ENCODE results near the gene CRTC1.
A peak's percentile ranks its signal among the peaks of the same experiment; 100 is the strongest.

Gene CRTC1, protein sequence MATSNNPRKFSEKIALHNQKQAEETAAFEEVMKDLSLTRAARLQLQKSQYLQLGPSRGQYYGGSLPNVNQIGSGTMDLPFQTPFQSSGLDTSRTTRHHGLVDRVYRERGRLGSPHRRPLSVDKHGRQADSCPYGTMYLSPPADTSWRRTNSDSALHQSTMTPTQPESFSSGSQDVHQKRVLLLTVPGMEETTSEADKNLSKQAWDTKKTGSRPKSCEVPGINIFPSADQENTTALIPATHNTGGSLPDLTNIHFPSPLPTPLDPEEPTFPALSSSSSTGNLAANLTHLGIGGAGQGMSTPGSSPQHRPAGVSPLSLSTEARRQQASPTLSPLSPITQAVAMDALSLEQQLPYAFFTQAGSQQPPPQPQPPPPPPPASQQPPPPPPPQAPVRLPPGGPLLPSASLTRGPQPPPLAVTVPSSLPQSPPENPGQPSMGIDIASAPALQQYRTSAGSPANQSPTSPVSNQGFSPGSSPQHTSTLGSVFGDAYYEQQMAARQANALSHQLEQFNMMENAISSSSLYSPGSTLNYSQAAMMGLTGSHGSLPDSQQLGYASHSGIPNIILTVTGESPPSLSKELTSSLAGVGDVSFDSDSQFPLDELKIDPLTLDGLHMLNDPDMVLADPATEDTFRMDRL
- 1.7 to 15.9 (median 5.8) reads per million in 17 experiments for total RNA-seq

DNA sequence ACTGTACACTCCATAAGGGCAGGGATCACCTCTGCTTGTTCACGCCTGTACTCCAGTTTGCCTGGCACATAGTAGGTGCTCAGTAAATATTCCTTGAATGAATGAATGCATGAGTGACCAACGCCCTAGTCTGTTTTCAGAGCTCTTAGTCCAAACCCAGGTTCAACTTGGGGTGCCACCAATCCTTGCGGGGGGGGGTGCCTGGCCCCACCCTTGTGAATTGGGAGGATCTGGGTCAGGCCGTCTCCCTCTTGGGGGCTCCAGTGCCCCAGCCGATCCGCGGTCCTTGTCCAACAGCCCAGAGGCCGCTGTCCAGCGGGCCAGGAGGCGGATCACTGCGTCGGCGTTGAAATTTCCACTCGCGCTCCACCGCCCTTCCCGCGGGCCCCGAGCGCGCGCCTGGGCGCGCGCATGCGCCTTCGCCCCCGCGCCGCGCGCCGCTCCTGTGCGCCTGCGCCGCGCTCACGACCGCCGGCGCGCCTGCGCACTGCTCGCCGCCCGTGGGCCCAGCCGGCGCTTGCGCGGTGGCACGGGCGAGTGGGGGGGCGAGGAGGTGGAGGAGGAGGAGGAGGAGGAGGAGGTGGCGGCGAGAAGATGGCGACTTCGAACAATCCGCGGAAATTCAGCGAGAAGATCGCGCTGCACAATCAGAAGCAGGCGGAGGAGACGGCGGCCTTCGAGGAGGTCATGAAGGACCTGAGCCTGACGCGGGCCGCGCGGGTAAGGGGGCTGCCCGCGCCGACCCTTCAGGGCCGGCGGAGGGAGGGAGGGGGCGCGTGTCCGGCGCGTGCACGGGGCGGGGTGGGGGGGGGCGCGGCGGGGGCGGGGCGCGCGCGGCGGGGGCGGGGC, at the start of gene CRTC1:
TSS of gene CRTC1 (plus strand) at position 572 of the 849 bp plus-strand sequence. CDS start at position 595, 23 bp downstream.
- peak; percentile 90 to 98 (median 96) for DNase-seq

DNA sequence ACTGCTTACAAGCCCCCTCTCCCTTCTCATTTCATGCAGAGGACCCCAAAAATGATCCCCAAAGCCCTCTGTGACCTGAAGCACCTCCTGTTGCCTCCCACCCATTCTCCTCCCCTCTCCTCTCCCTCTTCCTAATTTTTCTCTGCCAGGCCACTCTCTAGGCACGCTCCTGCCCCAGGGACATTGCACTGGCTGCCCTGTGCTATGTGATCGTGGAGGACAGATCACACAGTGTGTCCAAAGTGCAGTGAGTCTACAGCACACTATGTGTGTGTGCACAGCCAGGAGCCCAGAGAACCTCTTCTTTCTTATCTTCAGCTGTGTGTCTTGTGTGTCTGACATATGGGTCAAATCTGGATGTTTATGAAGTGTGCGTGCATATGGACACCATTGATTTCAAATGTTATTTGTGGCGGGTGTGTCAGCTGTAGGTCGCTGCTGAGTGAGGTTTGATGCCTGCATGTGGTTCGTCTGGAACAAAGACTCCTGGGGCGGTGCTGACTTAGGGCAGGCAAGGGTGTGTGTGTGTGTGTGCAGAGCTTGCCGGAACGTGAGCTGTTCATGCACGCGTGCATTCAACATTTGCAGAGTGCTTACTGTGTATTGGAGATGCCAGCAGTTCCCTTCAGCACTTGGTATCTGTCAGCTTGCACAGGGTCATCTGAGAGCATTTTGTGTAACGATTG, 48.7 kb upstream of the CRTC1 start:
- no peak for DNase-seq

DNA sequence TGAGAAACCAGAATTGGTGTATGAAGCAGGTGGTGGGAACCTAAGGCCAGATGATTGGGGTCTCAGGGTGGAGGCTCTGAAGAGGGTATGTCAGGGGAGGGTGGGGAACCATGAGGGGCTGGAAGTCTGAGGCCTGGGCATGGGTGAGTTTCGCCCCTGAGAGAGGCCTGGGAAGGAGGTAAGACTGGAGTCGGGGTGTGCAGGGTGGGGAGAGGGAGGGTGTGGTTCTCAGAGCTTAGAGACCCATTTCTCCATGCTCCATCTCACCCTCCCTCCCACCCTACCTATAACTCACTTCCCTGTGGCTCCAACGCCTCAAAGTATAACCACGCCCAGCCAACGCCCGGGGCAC, 47.7 kb upstream of the CRTC1 start:
- DNase-seq = no peak

DNA sequence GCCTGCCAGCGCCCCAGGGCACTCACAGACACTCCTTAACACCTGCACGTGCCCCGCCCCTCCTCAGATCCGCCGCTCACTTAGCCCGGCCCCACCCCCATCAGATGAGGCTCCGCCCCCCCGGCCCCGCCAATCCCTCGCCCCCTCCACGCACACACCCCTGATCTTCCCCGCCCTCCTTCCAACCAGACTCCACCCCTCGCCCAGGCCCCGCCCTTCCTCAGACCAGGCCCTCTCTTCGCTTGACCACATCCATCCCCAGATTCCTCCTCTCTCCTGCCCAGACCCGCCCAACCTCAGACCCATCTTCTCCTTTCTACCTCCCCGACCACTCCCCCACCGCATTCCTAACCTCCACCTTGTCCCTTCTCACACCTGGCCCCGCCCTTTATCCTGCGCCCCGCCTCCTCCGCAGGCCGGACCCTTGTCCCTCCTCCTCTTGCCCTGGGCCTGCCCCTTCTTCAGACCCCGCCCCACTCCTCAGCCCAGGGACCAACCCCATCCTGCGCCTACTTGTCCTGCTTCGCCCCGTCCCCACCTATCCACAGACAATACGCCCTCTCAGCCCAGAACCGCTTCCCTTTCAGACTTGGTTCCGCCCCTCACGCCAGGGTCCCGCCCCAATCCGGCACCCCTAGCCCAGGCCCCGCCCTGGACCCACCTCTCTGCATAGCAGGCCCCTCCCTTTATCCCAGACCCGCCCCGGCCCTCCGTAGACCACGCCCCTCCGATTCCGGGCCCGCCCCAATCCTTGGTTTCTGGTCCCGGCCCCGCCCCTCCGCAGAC, 47.1 kb upstream of the CRTC1 start:
- peak; percentile 99 to 100 (median 99) for DNase-seq

DNA sequence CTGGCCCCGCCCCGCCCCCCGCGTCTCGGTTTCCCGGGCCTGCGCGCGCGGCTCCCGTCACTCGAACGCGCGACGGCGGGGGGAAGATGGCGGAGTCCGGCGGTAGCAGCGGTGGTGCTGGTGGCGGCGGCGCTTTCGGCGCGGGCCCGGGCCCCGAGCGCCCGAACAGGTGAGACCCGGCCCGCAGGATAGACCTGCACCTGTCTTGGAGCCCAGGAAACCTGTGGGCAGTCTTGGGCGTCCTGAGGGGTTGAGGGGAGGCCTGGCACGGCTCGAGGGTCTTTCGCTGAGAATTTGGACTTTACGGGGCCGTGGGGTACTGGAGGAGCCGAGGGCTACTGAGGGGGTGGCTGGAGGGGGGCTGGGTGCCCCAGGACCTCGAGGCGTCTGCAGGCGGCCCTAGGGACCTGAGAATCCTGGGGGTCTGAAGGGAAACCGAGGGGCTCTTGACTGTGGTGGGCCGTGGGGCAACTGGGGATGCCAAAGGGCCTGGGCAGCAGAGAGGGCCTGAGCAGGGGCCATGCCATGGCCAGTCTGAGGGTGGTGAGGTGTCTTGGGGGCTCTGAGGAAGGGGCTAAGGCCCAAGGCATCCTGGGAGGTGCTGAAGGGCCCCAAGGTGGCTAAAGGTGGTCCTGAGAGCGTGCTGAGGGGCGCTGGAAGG, 46.4 kb upstream of the CRTC1 start, which contains the start of gene KLHL26:
TSS of gene KLHL26 (plus strand) at position 60 of the 661 bp plus-strand sequence. CDS start at position 87, 27 bp downstream.
- no peak for DNase-seq

DNA sequence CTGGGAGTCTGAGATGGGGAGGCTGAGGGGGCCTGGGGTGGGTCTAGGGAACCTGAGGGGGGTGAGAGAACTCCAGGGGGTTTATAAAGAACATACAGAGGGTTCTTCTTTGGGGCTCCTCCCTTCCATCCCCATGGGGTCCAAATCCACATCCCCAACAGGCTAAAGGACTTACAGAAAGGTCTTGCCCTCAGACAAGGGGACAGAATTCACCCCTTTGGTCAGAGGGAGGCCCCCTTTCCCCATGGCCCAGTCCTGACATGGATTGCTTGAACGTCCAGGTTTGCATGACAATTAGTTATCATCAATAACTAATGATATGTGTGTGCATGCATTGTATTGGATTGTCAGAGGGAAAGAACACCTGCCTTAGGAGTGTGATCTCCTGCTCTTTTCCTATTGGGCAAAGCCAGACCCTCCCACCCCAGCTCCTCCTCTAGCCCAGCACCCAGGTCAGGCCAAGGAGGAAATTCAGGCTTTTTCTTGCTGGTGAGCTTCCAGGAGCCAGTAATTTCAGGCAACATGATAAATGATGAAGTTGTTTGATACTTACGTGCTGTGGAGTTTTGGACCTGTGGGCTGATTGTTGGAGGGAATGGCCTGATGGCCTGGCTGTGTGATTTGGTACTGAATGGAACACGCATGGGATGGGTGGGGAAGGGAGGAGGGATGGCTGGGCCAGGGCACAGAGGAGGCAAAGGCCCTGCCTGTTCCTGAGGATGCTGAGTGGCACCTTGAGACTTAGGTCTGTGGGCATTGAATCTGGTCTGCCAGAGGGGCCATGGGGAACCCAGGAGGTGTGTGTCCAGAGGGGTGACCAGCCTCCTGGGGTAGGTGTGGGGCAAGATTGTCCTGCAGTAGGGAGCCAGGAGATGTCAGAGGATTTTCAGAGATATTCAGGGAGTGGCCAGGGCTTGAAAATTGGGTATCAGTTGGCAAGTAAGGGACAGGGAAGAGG, 45.5 kb upstream of the CRTC1 start:
- peak in 2 of 4 experiments; percentile 37 to 46 for DNase-seq

DNA sequence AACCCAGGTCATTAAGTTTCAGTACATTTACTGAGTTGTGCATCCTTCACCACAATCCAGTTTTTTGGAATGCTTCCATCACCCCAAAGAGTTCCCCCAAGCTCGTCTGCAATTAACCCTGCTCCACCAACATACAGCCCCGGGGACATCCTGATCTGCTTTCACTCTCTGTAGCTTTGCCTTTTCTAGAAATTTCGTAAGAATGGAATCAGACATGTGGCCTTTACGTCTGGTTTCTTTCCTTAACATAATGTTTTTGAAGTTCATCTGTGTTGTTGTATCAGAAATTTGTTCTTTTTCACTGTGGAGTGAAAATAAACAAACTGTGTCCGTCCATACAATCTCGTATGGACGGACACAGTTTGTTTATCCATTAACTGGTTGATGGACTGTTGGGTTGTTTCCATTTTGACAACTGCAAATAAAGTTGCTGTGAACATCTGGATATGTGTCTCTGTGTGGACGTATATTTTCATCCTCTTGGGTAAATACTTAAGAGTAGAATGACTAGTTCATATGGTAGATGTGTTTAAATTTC, 43.7 kb upstream of the CRTC1 start:
- no peak for DNase-seq

DNA sequence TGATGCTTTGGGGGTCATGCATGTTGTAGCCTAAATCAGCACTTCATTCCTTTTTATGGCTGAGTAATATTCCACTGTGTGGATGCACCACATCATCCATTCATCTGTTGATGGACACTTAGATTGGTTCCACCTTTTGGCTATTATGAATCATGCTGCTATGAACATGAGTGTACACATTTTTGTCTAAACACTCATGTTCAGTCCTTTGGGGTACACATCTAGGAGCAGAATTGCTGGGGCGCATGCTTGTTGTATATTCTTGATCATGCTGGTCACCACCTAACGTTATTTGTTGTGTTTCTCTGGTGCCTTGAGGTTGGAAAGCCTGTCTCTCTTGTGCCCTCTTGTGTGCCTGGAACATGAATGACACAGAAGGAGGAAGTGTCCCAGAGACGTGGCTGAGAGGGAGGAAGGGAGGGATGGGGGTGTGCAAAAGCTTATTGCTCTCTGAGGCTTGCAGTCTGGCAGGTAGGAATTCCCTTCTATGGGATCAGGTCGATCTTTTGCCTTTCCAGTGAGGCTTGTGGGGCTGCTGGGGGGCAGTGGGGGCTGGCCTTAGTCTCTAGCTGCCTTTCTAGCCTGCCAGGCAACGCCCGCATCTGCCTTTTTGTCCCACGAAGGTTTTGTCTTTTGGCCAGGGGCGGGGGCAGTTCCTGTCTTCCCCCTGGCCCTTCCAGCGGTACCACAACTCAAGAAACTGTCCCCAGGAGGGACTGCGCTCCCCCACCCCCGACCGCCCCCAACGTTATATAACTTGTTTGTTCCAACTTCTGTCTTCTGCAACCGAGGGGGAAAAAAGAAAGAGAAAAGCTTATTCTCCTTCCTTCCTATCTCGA, 39.1 kb upstream of the CRTC1 start:
- peak; percentile 67 to 85 (median 80) for DNase-seq

DNA sequence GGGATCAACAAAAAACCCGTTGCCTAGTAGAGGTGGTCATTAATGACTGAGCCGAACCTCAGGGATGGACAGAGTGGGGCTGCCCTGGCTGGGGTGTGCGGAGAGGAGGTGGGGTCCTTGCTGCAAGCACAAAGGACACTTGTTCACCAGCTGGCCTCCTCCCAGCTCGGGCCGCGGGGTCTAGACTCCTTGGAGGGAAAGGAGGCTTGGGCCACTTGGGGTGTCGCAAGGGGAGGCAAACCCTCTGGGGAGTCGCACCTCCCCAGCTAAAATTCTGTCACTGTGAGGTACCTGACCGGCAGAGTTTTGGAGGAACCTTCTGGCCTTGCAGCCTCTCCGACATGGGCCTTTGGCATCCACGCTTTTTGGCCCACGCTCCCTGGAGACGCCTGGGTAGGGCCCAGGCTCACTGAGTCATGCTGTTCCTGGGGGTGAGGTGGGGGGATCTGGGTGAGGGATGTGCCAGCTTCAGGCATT, 38.4 kb upstream of the CRTC1 start:
- DNase-seq = no peak

DNA sequence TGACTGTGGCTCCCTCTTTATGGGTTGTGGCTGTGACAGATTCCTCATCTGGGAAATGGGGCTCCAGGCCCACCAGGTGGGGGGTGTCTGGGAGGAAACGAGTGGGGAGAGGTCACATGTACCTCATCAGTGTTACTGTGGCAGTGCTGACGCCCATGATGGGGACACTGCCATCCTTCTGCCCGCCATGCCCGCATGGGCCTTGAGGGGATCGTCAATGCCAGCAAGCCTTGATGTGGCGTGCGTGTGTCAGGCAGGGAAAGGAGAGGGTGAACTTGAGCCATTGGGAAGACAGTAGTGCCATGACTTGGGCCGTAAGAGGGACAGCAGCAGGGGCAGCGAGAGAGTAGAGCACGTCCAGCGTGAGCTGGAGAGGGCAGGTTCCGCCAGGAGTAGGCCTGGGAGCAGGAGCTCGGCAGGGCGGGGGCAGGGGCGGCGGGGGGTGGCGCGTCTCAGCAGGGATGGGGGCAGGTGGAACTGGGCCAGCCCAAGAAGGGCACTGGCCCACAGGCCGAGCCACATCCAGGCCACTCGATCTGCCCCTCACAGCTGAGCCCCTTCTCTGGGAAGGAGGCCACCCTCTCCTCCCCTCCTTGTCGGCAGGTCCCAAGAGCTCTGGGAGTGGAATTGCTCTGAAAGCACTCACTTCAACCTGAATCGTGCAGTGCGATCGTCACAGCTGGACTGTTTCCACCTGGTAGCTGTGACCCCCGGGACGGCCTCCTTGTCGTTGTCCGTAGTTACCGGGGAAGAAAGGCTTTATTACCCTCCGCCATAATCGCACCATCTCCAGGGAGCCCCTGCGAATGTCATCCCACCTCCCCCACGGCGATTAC, 36.7 kb upstream of the CRTC1 start:
- DNase-seq = no peak

DNA sequence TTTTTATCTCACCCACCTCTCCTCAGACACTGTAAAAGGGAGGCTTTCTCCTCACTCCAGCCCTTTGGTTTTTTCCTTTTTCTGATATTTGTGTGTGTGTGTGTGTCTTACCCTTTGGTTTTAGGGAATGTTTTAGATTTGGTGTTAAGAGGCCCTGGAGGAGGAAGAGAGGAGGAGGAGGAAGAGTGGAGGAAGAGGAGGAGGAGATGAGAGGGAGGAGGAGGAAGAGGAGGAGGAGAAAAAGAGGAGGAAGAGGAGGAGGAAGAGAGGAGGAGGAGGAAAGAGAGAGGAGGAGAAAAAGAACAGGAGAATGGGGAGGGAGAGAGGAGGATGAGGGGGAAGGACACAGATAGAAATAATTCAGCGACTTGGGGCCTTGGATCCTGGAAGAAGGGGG, 36.1 kb upstream of the CRTC1 start:
- no peak for DNase-seq

DNA sequence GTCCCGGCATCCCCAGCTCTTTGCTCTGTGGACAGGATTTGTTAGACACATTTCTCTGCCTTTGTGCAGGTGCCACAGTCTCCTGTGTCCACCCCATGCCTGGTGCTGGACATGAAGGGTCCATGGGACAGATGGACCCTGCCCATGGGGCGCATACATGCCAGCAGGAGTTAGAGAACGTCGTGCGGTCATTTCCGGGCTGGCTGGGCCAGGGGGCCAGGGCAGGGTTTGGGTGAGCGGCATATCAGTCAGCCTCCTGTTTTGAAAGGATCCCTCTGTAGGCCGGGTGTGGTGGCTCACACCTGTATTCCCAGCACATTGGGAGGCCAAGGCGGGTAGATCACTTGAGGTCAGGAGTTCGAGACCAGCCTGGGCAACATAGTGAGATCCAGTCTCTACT, 35.7 kb upstream of the CRTC1 start:
- DNase-seq = no peak

DNA sequence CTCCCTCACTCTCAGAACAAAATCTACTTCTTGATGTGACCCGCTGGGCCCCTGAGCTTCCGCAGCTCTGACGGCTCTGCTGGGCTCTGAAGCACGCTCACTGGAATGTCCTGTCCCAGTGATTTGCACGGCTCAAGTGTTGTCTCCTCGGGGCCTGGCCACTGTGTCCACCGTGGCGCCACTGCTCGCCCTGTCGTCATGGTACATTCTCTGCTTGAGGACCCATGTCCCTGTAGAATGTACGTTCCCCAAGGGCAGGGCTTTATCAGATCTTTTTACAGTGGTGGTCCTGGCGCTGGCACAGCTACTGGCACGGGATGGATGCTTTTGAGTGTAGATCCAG, 34.5 kb upstream of the CRTC1 start:
- DNase-seq = no peak

DNA sequence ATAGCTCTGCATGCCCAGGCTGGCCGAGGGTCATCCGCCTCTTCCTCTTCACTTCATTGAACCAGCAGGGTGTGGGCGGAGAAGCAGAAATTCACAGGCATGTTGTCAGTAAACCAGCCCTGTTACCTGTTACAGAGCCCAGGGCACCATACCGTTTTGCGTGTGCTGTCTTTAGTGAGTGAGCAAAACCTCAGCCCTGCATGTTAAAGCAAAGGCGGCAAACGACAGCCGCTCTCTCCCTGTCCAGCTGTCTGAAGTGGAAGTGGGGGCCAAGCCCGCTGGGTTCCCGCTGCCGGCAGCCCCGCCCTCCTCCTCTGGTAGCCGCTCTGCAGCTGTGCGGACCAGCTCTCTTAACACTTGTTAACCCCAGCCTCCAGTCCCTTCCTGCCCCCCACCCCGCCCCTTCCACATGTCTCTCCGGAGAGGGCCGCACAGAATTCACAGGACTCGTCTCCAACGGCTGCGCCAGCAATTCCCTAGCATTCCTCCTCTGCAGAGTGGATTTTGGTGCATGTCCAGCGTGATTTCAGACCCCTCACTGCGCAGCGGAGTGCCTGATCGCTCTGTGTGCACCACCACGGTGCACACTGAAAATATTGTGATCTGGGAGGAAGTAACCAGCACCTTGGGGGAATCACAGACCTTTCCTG, 34.0 kb upstream of the CRTC1 start:
- peak; percentile 38 to 70 (median 62) for DNase-seq

DNA sequence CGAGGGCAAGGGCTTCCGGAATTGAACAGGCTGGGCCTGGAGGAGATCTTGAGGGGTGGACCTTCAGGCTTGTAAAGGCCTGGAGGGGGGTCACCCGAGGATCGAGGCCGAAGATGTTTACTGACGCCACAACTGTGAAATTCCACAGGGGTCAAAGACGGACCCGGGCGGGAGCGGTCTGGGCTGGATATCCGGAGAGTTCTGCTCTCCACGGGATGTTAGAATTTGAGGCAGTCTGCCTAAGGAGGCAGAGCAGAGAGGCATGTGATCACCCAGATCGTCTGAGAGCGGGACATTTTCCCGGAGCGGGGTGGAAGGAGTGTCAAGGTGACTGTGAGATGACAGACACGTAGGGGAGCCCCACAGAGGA, 33.5 kb upstream of the CRTC1 start:
- DNase-seq = peak in 1 of 4 experiments; percentile 33

DNA sequence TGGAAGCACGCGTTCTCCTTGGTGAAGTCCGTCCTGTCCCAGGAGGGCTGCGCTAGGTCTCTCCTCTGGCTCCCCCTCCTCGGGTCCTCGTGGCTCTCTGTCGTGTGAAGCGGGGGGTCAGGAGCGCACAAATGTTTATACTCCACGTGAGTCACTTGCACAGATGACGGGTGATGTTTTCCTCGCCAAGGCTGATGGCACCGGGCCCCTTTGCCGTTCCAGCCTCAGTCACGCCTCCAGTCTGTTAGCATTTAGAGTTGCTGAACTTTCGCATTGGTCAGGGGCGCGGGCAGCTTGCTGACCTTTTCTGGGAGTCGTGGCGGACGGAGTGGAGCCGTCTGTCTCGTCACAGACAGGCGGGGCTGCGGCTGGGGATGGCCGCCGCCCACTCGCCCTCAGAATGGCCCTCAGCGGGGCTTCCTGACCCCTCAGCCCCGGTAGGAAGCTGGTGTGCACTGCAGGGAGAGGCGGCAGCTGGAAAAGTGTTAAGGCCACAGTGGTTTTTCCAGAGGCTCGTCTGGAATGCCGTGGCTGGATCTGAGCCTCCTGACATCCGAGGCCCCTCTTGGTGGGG, 32.9 kb upstream of the CRTC1 start:
- DNase-seq = no peak

DNA sequence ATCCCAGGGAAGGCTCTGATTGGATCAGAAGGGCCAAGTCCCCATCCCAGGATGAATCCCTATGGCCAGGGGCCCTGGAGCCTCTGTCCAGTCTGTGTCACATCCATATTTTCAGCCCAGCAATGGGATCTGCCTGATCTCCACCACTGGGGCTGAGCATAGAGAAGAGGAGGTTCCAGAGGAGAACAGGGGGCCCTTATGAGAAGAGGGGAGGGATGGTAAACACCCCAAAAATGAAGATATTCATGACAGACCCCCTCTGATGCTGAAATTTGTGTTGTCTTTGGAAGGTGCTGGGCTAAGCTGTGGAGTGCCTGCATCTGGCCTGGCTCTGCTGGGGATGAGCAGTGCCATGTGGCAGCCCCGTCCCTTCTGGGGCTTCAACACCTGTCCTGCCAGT, 32.2 kb upstream of the CRTC1 start:
- no peak for DNase-seq
